ENCODE data around the gene CUL4A. TPM values are rescaled to one million over a fixed set of nuclear protein-coding genes. Genes with fewer than 3 reads are reported as not detected.

The CUL4A gene
- total RNA-seq, 1 experiment from 2014 or later = 85.9 TPM

- ChIA-PET CTCF (no interaction called here), POLR2A (interaction anchor here (1.6 kb wide), 1 partner anchor 94 kb away, joined by 4 read pairs; the partner anchor contains the start of gene LAMP1)
- no peaks in the 10 kb centered on the region for H3K27me3 Mint-ChIP-seq (ENCODE audit: insufficient read depth, unreplicated experiment)
- peaks cover 45% of the 10 kb centered on the region for H3K4me1 Mint-ChIP-seq (ENCODE audit: insufficient read depth, unreplicated experiment)
- intact Hi-C loops (cut with micrococcal nuclease) = no loop called here
- peaks cover 26% of the 10 kb centered on the region for H3K36me3 Mint-ChIP-seq (ENCODE audit: insufficient read depth, unreplicated experiment)
- H3K4me3 Mint-ChIP-seq (ENCODE audit: unreplicated experiment) = no peak overlapping the region
- DNase-seq (ENCODE audit: unreplicated experiment) = no peak
- no peak overlapping the region for H3K27ac Mint-ChIP-seq (ENCODE audit: low read depth, unreplicated experiment)
- TF ChIP-seq, protein P1, sequence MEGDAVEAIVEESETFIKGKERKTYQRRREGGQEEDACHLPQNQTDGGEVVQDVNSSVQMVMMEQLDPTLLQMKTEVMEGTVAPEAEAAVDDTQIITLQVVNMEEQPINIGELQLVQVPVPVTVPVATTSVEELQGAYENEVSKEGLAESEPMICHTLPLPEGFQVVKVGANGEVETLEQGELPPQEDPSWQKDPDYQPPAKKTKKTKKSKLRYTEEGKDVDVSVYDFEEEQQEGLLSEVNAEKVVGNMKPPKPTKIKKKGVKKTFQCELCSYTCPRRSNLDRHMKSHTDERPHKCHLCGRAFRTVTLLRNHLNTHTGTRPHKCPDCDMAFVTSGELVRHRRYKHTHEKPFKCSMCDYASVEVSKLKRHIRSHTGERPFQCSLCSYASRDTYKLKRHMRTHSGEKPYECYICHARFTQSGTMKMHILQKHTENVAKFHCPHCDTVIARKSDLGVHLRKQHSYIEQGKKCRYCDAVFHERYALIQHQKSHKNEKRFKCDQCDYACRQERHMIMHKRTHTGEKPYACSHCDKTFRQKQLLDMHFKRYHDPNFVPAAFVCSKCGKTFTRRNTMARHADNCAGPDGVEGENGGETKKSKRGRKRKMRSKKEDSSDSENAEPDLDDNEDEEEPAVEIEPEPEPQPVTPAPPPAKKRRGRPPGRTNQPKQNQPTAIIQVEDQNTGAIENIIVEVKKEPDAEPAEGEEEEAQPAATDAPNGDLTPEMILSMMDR (IDR thresholded peaks at IDR 0.05; ENCODE audit: unreplicated experiment) = no peak
- BruUV-seq (replicated peaks) = no TSS peak
- no peaks in the 10 kb centered on the region for H3K9me3 Mint-ChIP-seq (ENCODE audit: unreplicated experiment)
Measured at GRCh38 chr13:113203507-113204377, 5.7 kb upstream of the CUL4A start.

DNA sequence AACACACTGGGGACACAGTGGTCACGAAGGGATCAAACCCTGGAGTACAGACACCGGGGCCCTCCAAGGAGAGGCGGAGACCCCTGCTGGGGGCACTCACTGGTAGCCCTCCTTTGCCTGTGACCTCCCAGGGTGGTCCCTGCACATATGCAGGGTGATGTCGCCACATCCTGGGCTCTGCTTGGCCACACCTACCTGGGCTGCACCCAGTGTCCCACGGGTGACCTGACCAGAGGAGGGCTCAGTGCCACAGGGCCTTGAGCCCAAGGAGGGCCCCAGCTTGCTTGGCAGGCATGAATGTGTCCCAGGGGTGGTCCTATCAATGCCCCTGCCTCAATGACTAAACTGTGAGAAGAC lies 5.1 kb upstream of the CUL4A start:
- H3K4me3 Mint-ChIP-seq (ENCODE audit: unreplicated experiment) = no peak overlapping the region
- no peak for DNase-seq (ENCODE audit: unreplicated experiment)
- intact Hi-C loops (cut with micrococcal nuclease) = no loop called here
- POLR2A ChIA-PET = interaction anchor here (0.8 to 1.6 kb wide), 2 partner anchors 17 to 93 kb away, joined by 4 read pairs; partner anchors contain the start of gene LAMP1
- no peaks in the 10 kb centered on the region for H3K27me3 Mint-ChIP-seq (ENCODE audit: insufficient read depth, unreplicated experiment)
- CTCF ChIA-PET = no interaction called here
- peaks cover 45% of the 10 kb centered on the region for H3K4me1 Mint-ChIP-seq (ENCODE audit: insufficient read depth, unreplicated experiment)
- peak overlapping the region; percentile 50 for H3K27ac Mint-ChIP-seq (ENCODE audit: low read depth, unreplicated experiment)
- no TSS peak for BruUV-seq (replicated peaks)
- no peaks in the 10 kb centered on the region for H3K9me3 Mint-ChIP-seq (ENCODE audit: unreplicated experiment)
- TF ChIP-seq, protein P1 (IDR thresholded peaks at IDR 0.05; ENCODE audit: unreplicated experiment) = no peak
- peaks cover 24% of the 10 kb centered on the region for H3K36me3 Mint-ChIP-seq (ENCODE audit: insufficient read depth, unreplicated experiment)

DNA sequence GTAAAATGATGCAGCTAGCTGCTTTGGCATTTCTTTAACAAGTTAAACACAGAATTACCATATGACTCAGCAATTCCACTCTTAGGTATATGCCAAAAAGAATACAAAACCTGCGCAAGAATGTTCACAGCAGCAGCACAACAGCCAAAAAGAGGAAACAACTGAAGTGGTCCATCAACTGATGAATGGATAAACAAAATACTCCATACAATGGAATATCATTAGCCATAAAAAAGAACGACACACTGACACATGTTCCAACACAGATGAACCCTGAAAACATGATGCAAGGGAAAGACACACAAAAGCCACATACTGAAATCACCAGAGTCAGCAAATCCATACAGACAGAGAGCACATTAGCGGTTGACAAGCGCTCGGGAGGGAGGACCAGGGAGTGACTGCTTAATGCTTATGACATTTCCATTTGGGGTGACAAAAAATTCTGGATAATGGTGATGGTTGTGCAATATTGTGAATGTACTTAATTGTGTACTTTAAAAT lies 3.9 kb upstream of the CUL4A start:
- DNase-seq (ENCODE audit: unreplicated experiment) = peak; percentile 15
- intact Hi-C loops (cut with micrococcal nuclease) = loop anchor here (5.0 kb wide), 1 partner anchor 92 kb away; the partner anchor contains the start of gene LAMP1
- Mint-ChIP-seq H3K4me3 (ENCODE audit: unreplicated experiment) (peak overlapping the region; percentile 58), H3K9me3 (ENCODE audit: unreplicated experiment) (no peaks in the 10 kb centered on the region), H3K27me3 (ENCODE audit: insufficient read depth, unreplicated experiment) (no peaks in the 10 kb centered on the region), H3K27ac (ENCODE audit: low read depth, unreplicated experiment) (peak overlapping the region; percentile 50), H3K4me1 (ENCODE audit: insufficient read depth, unreplicated experiment) (peaks cover 45% of the 10 kb centered on the region), H3K36me3 (ENCODE audit: insufficient read depth, unreplicated experiment) (peaks cover 13% of the 10 kb centered on the region)
- TF ChIP-seq, protein P1 (IDR thresholded peaks at IDR 0.05; ENCODE audit: unreplicated experiment) = no peak
- POLR2A ChIA-PET = interaction anchor here (0.8 kb wide), 1 partner anchor 18 kb away, joined by 4 read pairs; no protein-coding TSS in a partner anchor
- CTCF ChIA-PET = no interaction called here
- no TSS peak for BruUV-seq (replicated peaks)

GRCh38 chr13:113207460-113207859 lies 2.0 kb upstream of the CUL4A start:
- no TSS peak for BruUV-seq (replicated peaks)
- TF ChIP-seq, protein P1 (IDR thresholded peaks at IDR 0.05; ENCODE audit: unreplicated experiment) = no peak
- intact Hi-C loops (cut with micrococcal nuclease) = loop anchor here (5.0 kb wide), 1 partner anchor 90 kb away; the partner anchor contains the start of gene LAMP1
- H3K36me3 Mint-ChIP-seq (ENCODE audit: insufficient read depth, unreplicated experiment) = peaks cover 27% of the 10 kb centered on the region
- ChIA-PET POLR2A (interaction anchor here (0.6 to 4.7 kb wide), 9 partner anchors 9 to 282 kb away, joined by 3 to 41 read pairs (median 4); partner anchors contain the start of gene LAMP1), CTCF (interaction anchor here (1.2 kb wide), 2 partner anchors 22 to 172 kb away, joined by 3 to 4 read pairs; no protein-coding TSS in a partner anchor)
- no peaks in the 10 kb centered on the region for H3K27me3 Mint-ChIP-seq (ENCODE audit: insufficient read depth, unreplicated experiment)
- H3K4me3 Mint-ChIP-seq (ENCODE audit: unreplicated experiment) = peak overlapping the region; percentile 92
- H3K27ac Mint-ChIP-seq (ENCODE audit: low read depth, unreplicated experiment) = peak overlapping the region; percentile 82
- DNase-seq (ENCODE audit: unreplicated experiment) = no peak
- no peaks in the 10 kb centered on the region for H3K9me3 Mint-ChIP-seq (ENCODE audit: unreplicated experiment)
- H3K4me1 Mint-ChIP-seq (ENCODE audit: insufficient read depth, unreplicated experiment) = peaks cover 49% of the 10 kb centered on the region
